Kidney (tissue), 22 donors: ENCODE results near the gene EFNA2. TPM values are rescaled to one million over a fixed set of nuclear protein-coding genes. Genes with fewer than 3 reads are reported as not detected.

ENCODE experiments used
- DNase-seq, 5 donors: peaks; one replicate each; pipeline ENCODE4 v3.0.0-alpha.2; 2013 to 2020
- FAIRE-seq: peaks from 2 replicates; lab custom pipeline; 2012; peaks lifted over from hg19 to GRCh38; lab: Jason Lieb, UNC
- H3K27ac ChIP-seq, 2 donors: one replicate each; pipeline ENCODE4 v1.7.0; 2013; ENCODE audit warnings: low read depth in 2 of 2, low read length in 2 of 2, inconsistent platforms in 1 of 2
- H3K27me3 ChIP-seq: one replicate; pipeline ENCODE4 v1.7.1; 2013; ENCODE audit warnings: low read length, inconsistent platforms; ENCODE audit not compliant: control insufficient read depth, insufficient read depth
- H3K36me3 ChIP-seq, 3 donors: one replicate each; pipeline versions ENCODE4 v1.7.0 to v1.7.1; 2013; ENCODE audit warnings: low read length in 3 of 3, control low read depth in 1 of 3, inconsistent platforms in 1 of 3; ENCODE audit not compliant: insufficient read depth in 3 of 3, control insufficient read depth in 2 of 3
- H3K4me1 ChIP-seq, 3 donors: one replicate each; pipeline versions ENCODE4 v1.7.0 to v1.7.1; 2013; ENCODE audit warnings: low read length in 3 of 3, inconsistent platforms in 1 of 3, low read depth in 1 of 3; ENCODE audit not compliant: control insufficient read depth in 2 of 3, insufficient read depth in 2 of 3
- H3K4me3 ChIP-seq, 3 donors: one replicate each; pipeline versions ENCODE4 v1.7.0 to v1.8.1; 2013; ENCODE audit warnings: low read length in 3 of 3, control low read depth in 1 of 3, inconsistent platforms in 1 of 3
- H3K9ac ChIP-seq, 3 donors: one replicate each; pipeline versions ENCODE4 v1.7.0 to v1.7.1; 2013; ENCODE audit warnings: low read length in 3 of 3, control low read depth in 1 of 3, inconsistent platforms in 1 of 3
- H3K9me3 ChIP-seq, 3 donors: one replicate each; pipeline versions ENCODE4 v1.7.0 to v1.7.1; 2013; ENCODE audit warnings: low read length in 3 of 3, control low read depth in 1 of 3, inconsistent platforms in 1 of 3; ENCODE audit not compliant: control insufficient read depth in 2 of 3, insufficient read depth in 1 of 3
- intact Hi-C: fragments of 100-400 bp; cut with DNase I; formaldehyde crosslinking; loops from one replicate; pipeline ENCODE4 v1.11.1; 2022
- long read RNA-seq, 10 donors: library from polyadenylated mRNA in 1 of 10; unstranded in 1 of 10; transcript quantifications; one replicate each; pipeline ENCODE4 v2.0.0 and lab custom pipeline, GENCODE V29; 2021 to 2026
- polyA plus RNA-seq: library from polyadenylated mRNA; stranded (reverse); fragments of 350-450 nt; fragmentation: Illumina TruSeq; extraction: RNeasy Lipid Tissue Mini Kit (QIAGEN cat#74804); gene quantifications from one replicate; pipeline ENCODE4 v1.2.3, GENCODE V29; 2014; ENCODE audit warnings: low read depth, low replicate concordance; ENCODE audit not compliant: insufficient read depth
- total RNA-seq: library from RNA; stranded (reverse); fragmentation: NEBNext Ultra II Directional; extraction: Animal tissue kit (Norgen Biotek cat#: 25700); gene quantifications from one replicate; pipeline ENCODE4 v1.2.1, GENCODE V29; 2021
- TF ChIP-seq, protein P1 (sequence below): IDR thresholded peaks from 3 replicates; pipeline ENCODE4 v1.5.1; 2012; ENCODE audit warnings: mild to moderate bottlenecking, moderate library complexity, borderline replicate concordance; ENCODE audit not compliant: insufficient read depth; ENCODE audit errors: extremely low read depth
- donor health status: control.
- donor health status: control.
- donor health status: control.
- donor health status: control.
- donor health status: control.
- donor health status: DM: yes; HTN: yes; CAD: no.
- donor health status: Normal renal cell carcinoma (clear cell type).

Gene EFNA2
- not detected for total RNA-seq
- not detected for polyA plus RNA-seq
- long read RNA-seq, donor 1, partial matches to known transcripts = 0 of 4 reads
- long read RNA-seq, donor 1, other reads (novel, unspliced or antisense) = 0 of 4 reads
- long read RNA-seq, donor 2 = 0 reads
- long read RNA-seq, donor 3, partial matches to known transcripts = 0 of 2 reads
- long read RNA-seq, donor 3, other reads (novel, unspliced or antisense) = 0 of 2 reads
- long read RNA-seq, donor 4, partial matches to known transcripts = 0 of 4 reads
- long read RNA-seq, donor 4, other reads (novel, unspliced or antisense) = 0 of 4 reads
- long read RNA-seq, donor 5 = 0 reads
- long read RNA-seq, donor 6 = 0 reads
- long read RNA-seq, donor 7 = 0 reads
- long read RNA-seq, donor 8, partial matches to known transcripts = 0 of 2 reads
- long read RNA-seq, donor 8, other reads (novel, unspliced or antisense) = 0 of 2 reads
- long read RNA-seq, donor 9, partial matches to known transcripts = 0 of 2 reads
- long read RNA-seq, donor 9, other reads (novel, unspliced or antisense) = 0 of 2 reads
- long read RNA-seq, donor 10, partial matches to known transcripts = 0 of 1 reads
- long read RNA-seq, donor 10, other reads (novel, unspliced or antisense) = 0 of 1 reads

DNA sequence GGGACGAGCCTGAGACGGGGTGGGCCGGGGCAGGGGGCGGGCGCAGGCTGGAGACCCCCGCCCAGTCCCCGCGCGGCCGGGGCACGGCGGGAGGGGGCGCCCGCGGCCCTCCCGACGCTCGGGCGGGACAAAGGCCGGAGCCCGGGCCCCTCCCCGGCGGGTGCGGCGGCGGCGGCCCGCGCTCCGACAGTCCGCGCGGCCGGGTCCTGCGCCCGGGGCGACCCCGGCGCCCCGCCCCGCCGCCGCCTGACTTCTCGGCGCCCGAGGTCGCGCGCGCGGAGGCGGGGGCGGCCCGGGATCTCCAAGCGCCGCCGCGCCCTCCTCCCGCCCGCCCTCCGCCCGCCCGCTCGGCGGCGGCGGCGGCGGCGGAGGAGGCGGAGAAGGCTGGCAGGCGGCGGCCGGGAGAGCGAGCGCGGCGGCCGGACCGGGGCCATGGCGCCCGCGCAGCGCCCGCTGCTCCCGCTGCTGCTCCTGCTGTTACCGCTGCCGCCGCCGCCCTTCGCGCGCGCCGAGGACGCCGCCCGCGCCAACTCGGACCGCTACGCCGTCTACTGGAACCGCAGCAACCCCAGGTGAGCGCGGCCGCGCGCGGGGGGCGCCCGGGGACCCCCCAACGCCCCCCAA, at the start of gene EFNA2:
Gene EFNA2, plus strand, starts transcription at position 137 of the 624 bp plus-strand sequence. Its CDS starts 296 bp downstream, at position 433.
- no peak within 1 kb of the TSS for H3K9ac ChIP-seq
- no peak within 1 kb of the TSS for H3K27ac ChIP-seq
- FAIRE-seq (no peak), DNase-seq (peak in 1 of 5 donors; percentile 57)
- H3K27me3 ChIP-seq = no peaks in the 10 kb centered on the region
- intact Hi-C loops = no loop called here
- no peaks in the 10 kb centered on the region for H3K9me3 ChIP-seq
- TF ChIP-seq, protein P1, sequence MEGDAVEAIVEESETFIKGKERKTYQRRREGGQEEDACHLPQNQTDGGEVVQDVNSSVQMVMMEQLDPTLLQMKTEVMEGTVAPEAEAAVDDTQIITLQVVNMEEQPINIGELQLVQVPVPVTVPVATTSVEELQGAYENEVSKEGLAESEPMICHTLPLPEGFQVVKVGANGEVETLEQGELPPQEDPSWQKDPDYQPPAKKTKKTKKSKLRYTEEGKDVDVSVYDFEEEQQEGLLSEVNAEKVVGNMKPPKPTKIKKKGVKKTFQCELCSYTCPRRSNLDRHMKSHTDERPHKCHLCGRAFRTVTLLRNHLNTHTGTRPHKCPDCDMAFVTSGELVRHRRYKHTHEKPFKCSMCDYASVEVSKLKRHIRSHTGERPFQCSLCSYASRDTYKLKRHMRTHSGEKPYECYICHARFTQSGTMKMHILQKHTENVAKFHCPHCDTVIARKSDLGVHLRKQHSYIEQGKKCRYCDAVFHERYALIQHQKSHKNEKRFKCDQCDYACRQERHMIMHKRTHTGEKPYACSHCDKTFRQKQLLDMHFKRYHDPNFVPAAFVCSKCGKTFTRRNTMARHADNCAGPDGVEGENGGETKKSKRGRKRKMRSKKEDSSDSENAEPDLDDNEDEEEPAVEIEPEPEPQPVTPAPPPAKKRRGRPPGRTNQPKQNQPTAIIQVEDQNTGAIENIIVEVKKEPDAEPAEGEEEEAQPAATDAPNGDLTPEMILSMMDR = no peak
- H3K36me3 ChIP-seq = no peaks in the 10 kb centered on the region
- H3K4me1 ChIP-seq = no peaks in the 10 kb centered on the region
- no peak within 1 kb of the TSS for H3K4me3 ChIP-seq

DNA sequence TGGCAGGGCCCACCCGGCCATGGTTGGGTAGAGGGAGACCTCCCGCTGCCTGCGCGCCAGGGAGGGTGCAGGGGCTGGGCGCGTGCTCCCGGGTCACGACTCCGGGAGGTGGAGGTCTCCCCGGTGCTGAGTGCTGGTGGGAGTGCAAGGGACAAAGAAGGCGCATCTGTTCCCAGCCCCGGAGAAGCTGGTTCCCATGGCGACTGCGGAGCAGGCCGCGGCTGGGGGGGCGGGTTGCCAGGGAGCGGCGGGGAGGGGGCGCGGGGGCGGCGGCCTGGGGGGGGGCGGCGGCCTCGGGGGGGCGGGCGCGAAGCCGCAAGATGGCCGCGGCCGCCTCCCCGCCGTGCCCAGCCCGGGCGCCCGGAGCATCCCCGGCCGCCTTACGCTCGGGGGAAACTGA, 49.1 kb upstream of the EFNA2 start:
- DNase-seq (peak in 2 of 5 donors; percentile 36 to 73), FAIRE-seq (no peak)
- no peak overlapping the region for H3K27ac ChIP-seq
- H3K4me1 ChIP-seq = peaks cover 0 to 19% (median 6%) of the 10 kb centered on the region in 3 donors
- H3K27me3 ChIP-seq = no peaks in the 10 kb centered on the region
- H3K36me3 ChIP-seq = no peaks in the 10 kb centered on the region
- H3K9me3 ChIP-seq = no peaks in the 10 kb centered on the region
- no peak overlapping the region for H3K4me3 ChIP-seq
- H3K9ac ChIP-seq = no peak overlapping the region
- intact Hi-C loops = no loop called here
- TF ChIP-seq, protein P1 = no peak

DNA sequence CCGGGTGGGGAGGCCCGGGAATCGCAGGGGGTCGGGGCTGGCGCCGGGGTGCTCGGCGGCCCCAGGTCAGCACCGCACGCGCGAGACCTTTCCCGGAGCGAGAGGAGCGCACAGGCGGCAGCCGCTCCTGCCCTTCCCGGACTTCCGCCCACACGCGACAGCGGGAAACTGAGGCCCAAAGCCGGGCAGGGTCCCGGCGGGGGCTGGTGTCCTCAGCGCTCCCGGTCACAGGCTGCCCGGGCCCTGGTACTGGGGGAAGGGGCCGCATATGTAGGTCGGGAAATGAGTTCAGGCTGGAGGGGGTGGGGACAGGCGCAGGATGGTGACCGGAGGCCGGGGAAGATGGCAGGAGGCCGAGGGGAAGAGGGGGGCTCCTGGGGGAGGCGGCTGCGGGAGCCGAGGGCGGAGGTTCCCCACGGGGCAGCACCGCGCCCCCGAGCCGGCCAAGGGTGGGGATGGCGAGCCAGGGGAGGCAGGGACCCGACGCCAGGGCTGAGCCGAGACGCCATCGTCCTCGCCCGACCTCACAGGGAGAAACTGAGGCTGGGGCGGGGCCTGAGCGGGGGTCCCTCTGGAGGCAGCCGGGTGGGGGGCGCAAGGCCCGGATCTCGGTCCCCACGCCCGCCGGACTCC, 48.5 kb upstream of the EFNA2 start:
- Histone ChIP-seq H3K9ac (peak overlapping the region in 1 of 3 donors; percentile 26), H3K27me3 (no peaks in the 10 kb centered on the region), H3K27ac (no peak overlapping the region), H3K4me1 (peaks cover 0 to 20% (median 6%) of the 10 kb centered on the region in 3 donors), H3K4me3 (peak overlapping the region in 1 of 3 donors; percentile 43), H3K9me3 (no peaks in the 10 kb centered on the region), H3K36me3 (no peaks in the 10 kb centered on the region)
- no peak for FAIRE-seq
- TF ChIP-seq, protein P1 = no peak
- intact Hi-C loops = no loop called here
- DNase-seq = peak in 3 of 5 donors; percentile 63 to 87 (median 75)
